ENCODE measurements around the gene TRIP6.

Gene TRIP6

DNA sequence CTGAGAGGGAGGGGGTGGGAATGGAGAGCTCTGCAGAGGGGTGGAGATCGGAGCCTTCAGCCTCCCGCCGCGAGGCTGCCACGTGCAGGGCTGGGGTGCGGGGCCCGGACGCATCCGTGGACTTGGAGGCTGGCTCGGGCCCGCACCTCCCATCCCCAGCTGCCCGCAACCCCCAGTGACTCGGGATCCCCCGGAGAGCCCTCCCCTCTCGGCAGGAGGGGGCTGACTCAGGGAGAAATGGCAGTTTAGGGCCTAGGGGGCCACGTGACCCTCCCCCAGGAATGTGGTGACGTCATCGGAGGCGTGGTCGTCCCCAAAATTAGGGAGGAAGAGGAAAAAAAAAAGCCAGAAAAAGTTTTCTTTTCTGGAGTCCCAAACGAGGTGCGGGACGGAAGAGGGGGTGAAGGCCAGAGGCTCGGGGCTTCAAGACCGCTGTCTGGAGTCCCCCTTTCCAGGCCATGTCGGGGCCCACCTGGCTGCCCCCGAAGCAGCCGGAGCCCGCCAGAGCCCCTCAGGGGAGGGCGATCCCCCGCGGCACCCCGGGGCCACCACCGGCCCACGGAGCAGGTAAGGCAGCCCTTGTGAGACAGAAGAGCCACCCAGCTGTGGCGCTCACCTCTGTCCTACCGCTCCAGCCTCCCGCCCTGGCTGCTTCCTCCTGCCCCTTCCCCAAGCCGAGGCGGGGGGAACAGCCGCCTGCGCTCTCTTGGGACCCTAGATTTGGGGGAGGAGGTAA lies at the start of gene TRIP6:
Gene TRIP6 (plus strand): TSS at position 348 of the 736 bp plus-strand sequence. CDS start 111 bp downstream, at position 459.
- peak in 55 of 56 donors; percentile 15 to 93 (median 70) for DNase-seq

DNA sequence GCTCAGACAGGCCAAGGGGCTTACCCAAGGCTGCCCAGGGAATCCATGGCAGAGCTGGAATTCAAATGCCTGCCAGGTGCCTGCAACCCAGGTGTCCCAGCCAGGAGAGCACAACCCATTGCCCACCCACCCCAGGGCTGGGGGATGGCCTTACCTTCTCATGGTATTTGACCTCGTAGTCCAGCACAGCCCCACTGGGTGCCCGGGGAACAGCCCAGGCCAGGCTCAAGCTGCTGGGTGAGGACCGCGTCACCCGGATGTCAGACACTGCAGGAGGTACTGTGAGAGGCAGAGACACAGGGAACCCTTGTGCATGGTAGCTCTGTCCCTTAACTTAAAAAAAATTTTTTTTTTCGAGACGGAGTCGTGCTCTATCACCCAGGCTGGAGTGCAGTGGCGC lies 48.8 kb upstream of the TRIP6 start:
- DNase-seq = no peak

GRCh38 chr7:100818825-100819224 lies 48.4 kb upstream of the TRIP6 start:
- no peak for DNase-seq

- no peak for DNase-seq
Measured at GRCh38 chr7:100819586-100819985, 47.6 kb upstream of the TRIP6 start.

DNA sequence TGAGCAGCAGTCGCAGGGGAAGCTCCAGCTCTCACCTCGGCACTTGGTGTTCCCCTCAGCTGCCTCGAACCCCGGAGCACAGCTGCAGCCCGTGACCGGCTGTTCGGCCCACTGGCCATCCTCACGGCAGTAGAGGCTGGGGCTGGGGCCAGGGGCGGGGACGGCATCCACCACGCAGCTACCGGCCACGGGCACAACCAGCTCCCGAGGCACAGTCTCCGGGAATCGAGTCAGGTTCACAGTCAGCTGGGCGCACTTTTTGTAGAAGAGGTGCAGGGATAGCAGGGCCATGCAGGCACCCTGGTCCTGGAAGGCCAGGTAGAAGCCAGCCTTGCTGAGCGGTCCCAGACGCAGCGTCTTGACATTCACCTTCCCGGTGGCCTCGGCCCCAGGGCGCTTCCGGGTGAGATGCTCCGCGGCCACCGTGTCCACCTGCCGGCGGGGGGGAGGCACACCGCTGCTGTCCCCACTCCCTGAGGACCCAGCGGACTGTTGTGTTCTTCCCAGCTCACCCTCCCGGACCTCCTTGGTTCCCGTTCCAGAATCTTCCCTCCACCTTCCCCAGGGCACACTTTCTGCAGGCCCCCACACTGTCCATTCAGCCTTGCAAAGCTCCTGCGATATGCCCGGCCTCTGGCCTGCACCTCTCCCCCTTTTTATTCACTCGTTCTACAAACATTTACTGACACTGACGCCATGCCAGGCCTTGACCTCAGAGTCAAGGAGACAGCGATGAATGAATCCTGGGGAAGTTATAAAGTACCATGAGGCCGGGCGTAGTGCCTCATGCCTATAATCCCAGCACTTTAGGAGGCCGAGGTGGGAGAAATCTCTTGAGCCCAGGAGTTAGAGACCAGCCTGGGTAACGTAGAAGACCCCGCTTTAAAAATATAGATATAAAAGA lies 44.7 kb upstream of the TRIP6 start:
- no peak for DNase-seq

GRCh38 chr7:100823140-100823525 lies 44.1 kb upstream of the TRIP6 start:
- DNase-seq = no peak

DNA sequence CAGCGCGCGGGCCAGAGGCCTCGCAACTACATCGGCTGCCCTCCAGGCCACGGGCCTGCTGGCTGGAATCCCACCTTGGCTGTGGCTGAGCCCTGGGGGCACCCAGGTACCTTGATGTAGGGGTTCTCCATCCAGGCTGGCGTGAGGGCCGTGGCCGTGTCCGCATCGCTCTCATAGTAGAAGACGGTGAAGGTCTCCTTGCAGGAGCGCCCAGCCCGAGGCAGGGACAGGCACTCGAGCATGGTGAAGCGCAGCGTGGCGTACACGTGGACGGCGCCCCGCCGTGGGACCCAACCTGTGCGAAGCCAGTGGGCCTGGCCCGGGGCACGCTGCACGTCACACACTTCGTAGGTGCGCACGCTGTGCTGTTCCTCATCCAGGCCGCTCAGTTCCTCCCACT lies 43.7 kb upstream of the TRIP6 start:
- no peak for DNase-seq

GRCh38 chr7:100824499-100825214 lies 42.5 kb upstream of the TRIP6 start:
- no peak for DNase-seq

DNA sequence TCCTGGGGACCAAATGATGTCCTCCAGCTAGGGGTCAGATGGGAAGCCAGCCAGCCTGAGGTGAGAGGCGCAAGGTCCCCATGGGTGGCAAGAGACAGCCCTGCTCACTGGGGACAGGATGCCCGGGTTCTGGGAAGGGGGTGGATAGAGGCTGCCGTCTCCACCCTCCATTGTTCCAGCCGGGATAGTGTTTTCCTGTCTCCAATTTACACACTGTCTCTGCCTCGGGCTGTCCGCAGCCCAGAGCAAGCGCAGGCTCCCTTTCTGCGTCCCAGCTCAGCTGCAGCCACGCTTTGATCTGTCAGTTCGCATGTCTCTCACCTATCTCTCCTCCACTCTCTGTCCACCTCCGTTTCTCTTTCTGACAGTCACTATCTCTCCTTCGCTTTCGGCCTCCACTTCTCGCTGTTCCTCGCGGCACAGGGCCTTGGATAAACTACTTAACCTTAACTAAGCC lies 41.9 kb upstream of the TRIP6 start:
- DNase-seq = no peak

GRCh38 chr7:100825751-100826513 lies 41.3 kb upstream of the TRIP6 start:
- DNase-seq = no peak

GRCh38 chr7:100826514-100827329 lies 40.5 kb upstream of the TRIP6 start:
- DNase-seq = no peak

DNA sequence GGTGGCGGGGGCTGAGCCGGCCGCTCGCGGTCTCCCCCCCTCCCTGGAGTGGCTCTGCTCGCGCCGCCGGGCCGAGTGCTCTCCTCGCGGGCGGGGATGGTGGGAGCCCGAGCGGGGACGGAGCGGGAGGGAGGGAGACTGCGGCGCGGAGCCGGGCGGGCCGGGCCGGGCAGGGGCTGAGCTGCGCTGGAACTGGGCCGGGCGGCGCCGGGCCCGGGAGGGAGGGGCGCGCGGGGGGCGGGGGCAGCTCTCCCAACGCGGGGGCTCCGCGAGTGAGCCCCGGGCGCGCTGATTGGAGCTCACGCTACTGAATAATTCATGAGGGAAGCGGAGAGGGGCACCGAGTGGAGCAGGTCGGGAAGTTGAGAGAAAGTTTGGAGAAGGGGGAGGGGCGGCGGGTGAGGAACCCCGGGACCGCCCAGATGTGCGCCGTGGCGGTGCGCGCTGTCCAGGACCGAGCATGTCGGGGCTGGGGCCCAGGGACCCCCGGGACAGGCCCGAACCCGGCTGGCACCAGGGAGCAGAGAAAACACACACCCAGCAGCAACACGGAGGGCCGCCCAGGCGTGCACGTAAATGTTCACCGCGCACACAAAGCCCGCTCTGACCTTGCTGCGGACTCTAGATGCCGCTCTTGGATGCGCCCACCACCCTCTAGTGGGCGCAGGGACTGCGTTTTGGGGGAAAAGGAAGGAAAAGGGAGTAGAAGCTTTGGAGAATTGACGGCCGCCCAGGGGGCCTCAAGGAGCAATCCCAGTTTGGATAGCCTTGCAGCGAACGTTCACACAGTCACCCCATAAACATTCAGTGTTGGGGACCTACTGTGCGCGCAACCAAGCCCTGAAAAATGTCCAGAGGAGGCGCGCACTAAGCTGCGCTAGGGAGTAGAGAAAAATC lies 39.6 kb upstream of the TRIP6 start, which contains the start of gene EPHB4:
Gene EPHB4 (minus strand): TSS at position 194 of the 897 bp plus-strand sequence. CDS start 493 bp downstream, outside the sequence.
- peak in 9 of 56 donors; percentile 6 to 44 (median 18) for DNase-seq

DNA sequence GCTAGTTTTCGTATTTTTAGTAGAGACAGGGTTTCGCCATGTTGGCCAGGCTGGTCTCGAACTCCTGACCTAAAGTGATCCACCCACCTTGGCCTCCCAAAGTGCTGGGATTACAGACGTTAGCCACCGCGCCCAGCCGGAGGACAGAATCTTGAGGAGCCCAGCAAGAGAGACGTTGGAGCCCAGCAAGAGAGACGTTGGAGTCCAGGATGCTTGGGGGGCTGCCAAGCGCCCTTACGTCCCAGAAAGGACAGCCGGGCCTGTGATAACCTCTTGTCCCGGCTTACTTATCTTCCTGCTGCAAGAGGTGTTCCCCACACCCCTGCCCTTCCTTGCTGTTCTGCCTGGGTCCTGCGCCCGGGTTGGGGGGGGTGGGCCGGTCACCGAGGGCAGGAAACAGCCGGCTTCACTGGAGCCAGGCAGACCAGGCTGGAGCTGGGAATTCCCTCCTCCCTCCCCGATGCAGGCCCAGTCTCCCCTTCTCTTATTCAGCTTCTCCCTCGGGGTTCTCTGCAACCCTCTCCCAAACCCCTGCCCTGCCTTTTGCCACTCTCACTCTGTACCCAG lies 38.0 kb upstream of the TRIP6 start:
- no peak for DNase-seq

GRCh38 chr7:100830396-100830795 lies 36.8 kb upstream of the TRIP6 start:
- DNase-seq = no peak

- no peak for DNase-seq
Measured at GRCh38 chr7:100832281-100832633, 34.9 kb upstream of the TRIP6 start.

DNA sequence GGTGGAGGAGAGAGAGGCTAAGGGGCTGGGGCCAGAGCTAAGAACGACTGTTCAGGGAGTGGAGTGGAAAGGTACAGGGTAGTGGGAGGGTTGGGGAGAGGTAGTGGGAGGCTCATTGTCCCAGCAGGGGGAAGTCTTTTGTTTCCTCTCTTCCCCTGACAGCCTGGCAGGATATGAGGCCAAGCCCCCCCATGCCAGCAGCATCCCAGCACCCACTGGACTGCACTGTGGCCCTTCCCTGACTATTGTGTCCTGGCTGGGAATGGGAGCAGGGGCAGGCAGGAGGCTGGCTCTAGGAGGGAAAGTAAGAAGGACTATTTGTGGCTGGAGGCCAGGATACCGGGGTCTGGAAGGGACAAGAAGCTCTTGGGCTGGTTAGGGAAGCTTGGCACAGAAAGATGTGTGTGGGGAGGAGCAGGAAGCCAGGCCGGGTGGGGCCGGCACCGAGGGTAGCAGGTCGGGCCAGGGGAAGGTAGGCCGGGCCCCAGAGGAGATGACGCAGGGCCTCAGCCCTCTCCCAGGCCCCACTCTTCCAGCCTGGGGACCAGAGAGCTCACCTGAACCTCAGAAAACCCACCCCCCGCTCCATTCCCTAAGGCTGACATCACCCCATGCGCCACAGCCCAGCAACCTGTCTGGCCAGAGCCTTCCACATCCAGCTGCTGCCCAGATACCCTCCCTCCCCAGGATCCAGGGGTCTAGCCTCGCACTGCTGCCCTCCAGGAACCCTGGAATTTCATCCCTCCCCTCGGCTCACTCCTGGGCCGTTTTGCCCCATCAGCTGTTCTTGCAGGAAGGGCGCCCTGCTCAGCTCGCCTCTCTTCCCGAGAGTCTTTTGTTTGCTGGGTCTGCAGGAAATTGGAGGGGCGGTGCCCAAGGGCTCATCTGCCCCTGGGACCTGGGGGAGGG lies 31.0 kb upstream of the TRIP6 start:
- no peak for DNase-seq

- no peak for DNase-seq
Measured at GRCh38 chr7:100836812-100837098, 30.4 kb upstream of the TRIP6 start.
